ENCODE results near the gene PIM1.

The PIM1 gene

GRCh38 chr6:37202788-37203491 lies 33.0 kb downstream of the PIM1 start:
- POLR2A ChIA-PET, result interaction anchor here (0.6 kb wide), 1 partner anchor 1317 kb away, joined by 4 read pairs; no protein-coding TSS in a partner anchor
- no peak for DNase-seq (ENCODE audit: extremely low spot score)
- CTCF ChIA-PET, result interaction anchor here (0.6 to 25.6 kb wide), 2 partner anchors 32 to 177 kb away, joined by 3 to 774 read pairs; no protein-coding TSS in a partner anchor
- no peak for TF ChIP-seq CTCF (IDR thresholded peaks at IDR 0.05; ENCODE audit: control extremely low read depth, extremely low read depth, low read depth, missing control alignments)

GRCh38 chr6:37204014-37204751 lies 34.2 kb downstream of the PIM1 start:
- TF ChIP-seq CTCF (IDR thresholded peaks at IDR 0.05; ENCODE audit: control extremely low read depth, extremely low read depth, low read depth, missing control alignments), result no peak
- ChIA-PET POLR2A (no interaction called here), CTCF (interaction anchor here (25.6 kb wide), 1 partner anchor 178 kb away, joined by 774 read pairs; no protein-coding TSS in a partner anchor)
- no peak for DNase-seq (ENCODE audit: extremely low spot score)

- ChIA-PET POLR2A (interaction anchor here (0.6 kb wide), 1 partner anchor 153 kb away, joined by 4 read pairs; no protein-coding TSS in a partner anchor), CTCF (interaction anchor here (1.0 to 25.6 kb wide), 5 partner anchors 10 to 440 kb away, joined by 3 to 774 read pairs (median 4); no protein-coding TSS in a partner anchor)
- DNase-seq (ENCODE audit: extremely low spot score), result peak; percentile 27
- TF ChIP-seq CTCF (IDR thresholded peaks at IDR 0.05; ENCODE audit: control extremely low read depth, extremely low read depth, low read depth, missing control alignments), result no peak
These were observed 35.4 kb downstream of the PIM1 start for GRCh38 chr6:37205175-37205996.

- ChIA-PET CTCF (interaction anchor here (1.0 to 25.6 kb wide), 7 partner anchors 9 to 440 kb away, joined by 3 to 774 read pairs (median 4); no protein-coding TSS in a partner anchor), POLR2A (no interaction called here)
- no peak for TF ChIP-seq CTCF (IDR thresholded peaks at IDR 0.05; ENCODE audit: control extremely low read depth, extremely low read depth, low read depth, missing control alignments)
- no peak for DNase-seq (ENCODE audit: extremely low spot score)
These were observed 36.0 kb downstream of the PIM1 start for GRCh38 chr6:37205997-37206340.

GRCh38 chr6:37206622-37207021 lies 36.7 kb downstream of the PIM1 start:
- no peak for TF ChIP-seq CTCF (IDR thresholded peaks at IDR 0.05; ENCODE audit: control extremely low read depth, extremely low read depth, low read depth, missing control alignments)
- ChIA-PET CTCF (interaction anchor here (1.0 to 25.6 kb wide), 9 partner anchors 13 to 441 kb away, joined by 3 to 774 read pairs (median 25); partner anchors contain the start of gene PIM1), POLR2A (no interaction called here)
- no peak for DNase-seq (ENCODE audit: extremely low spot score)

Measured in GM10248 (cell line).